Activated CD8-positive, alpha-beta memory T cell treated with anti-CD3 and anti-CD28 coated beads for 36 hours (primary cell): ENCODE data around the gene ZFP36L2. TPM values are rescaled to one million over a fixed set of nuclear protein-coding genes. Genes with fewer than 3 reads are reported as not detected.

Experiments
- CTCF ChIA-PET: fragments of 350-600 bp; sonication (Branson Sonifier 250); formaldehyde crosslinking; loops from one replicate; lab custom pipeline; 2021; ENCODE audit warnings: antibody characterized with exemption; lab: Charles Lee
- POLR2A ChIA-PET: fragments of 350-600 bp; sonication (Branson Sonifier 250); formaldehyde crosslinking; loops from one replicate; lab custom pipeline; 2021; ENCODE audit warnings: antibody characterized with exemption; lab: Charles Lee
- total RNA-seq, 2 experiments: library from RNA; stranded (reverse); gene quantifications; one replicate each; pipeline ENCODE4 v1.2.3, GENCODE V29; 2021

ZFP36L2 gene
- total RNA-seq, 2 experiments from 2014 or later: 98.6 to 101 TPM

GRCh38 chr2:43226955-43227829 is 786 bp upstream of the ZFP36L2 start:
- POLR2A ChIA-PET: interaction anchor here (0.5 to 7.1 kb wide), 16 partner anchors 9 to 511 kb away, joined by 3 to 108 read pairs (median 5); no protein-coding TSS in a partner anchor

GRCh38 chr2:43225788-43226557 is 433 bp downstream of the ZFP36L2 start:
- ChIA-PET CTCF (interaction anchor here (0.7 to 15.1 kb wide), 10 partner anchors 49 to 548 kb away, joined by 3 to 367 read pairs (median 4); partner anchors contain the start of gene DYNC2LI1), POLR2A (interaction anchor here (0.6 to 8.2 kb wide), 12 partner anchors 8 to 510 kb away, joined by 3 to 129 read pairs (median 7); no protein-coding TSS in a partner anchor)

More at GRCh38 chr2:43226955-43227829, 786 bp upstream of the ZFP36L2 start:
- CTCF ChIA-PET: interaction anchor here (0.7 to 15.1 kb wide), 8 partner anchors 57 to 547 kb away, joined by 3 to 367 read pairs (median 4); partner anchors contain the start of gene DYNC2LI1

- POLR2A ChIA-PET: interaction anchor here (1.2 to 8.2 kb wide), 6 partner anchors 53 to 98 kb away, joined by 3 to 129 read pairs (median 12); no protein-coding TSS in a partner anchor
Observed at GRCh38 chr2:43225093-43225787, 1.2 kb downstream of the ZFP36L2 start.

GRCh38 chr2:43224571-43225092 is 1.8 kb downstream of the ZFP36L2 start:
- CTCF ChIA-PET: interaction anchor here (1.3 to 15.1 kb wide), 8 partner anchors 47 to 373 kb away, joined by 3 to 367 read pairs (median 6); no protein-coding TSS in a partner anchor

More at GRCh38 chr2:43225093-43225787, 1.2 kb downstream of the ZFP36L2 start:
- CTCF ChIA-PET: interaction anchor here (1.3 to 15.1 kb wide), 7 partner anchors 48 to 372 kb away, joined by 3 to 367 read pairs (median 7); no protein-coding TSS in a partner anchor

GRCh38 chr2:43224131-43224570 is 2.3 kb downstream of the ZFP36L2 start:
- CTCF ChIA-PET: interaction anchor here (1.4 to 15.1 kb wide), 7 partner anchors 47 to 250 kb away, joined by 3 to 367 read pairs (median 7); no protein-coding TSS in a partner anchor
- POLR2A ChIA-PET: interaction anchor here (0.6 to 8.2 kb wide), 7 partner anchors 51 to 164 kb away, joined by 3 to 129 read pairs (median 5); no protein-coding TSS in a partner anchor

More at GRCh38 chr2:43224571-43225092, 1.8 kb downstream of the ZFP36L2 start:
- POLR2A ChIA-PET: interaction anchor here (1.2 to 8.2 kb wide), 6 partner anchors 52 to 97 kb away, joined by 3 to 129 read pairs (median 12); no protein-coding TSS in a partner anchor

- POLR2A ChIA-PET: interaction anchor here (0.6 to 8.2 kb wide), 5 partner anchors 31 to 164 kb away, joined by 3 to 129 read pairs (median 18); no protein-coding TSS in a partner anchor
- CTCF ChIA-PET: interaction anchor here (1.4 to 15.1 kb wide), 5 partner anchors 49 to 249 kb away, joined by 4 to 367 read pairs (median 11); no protein-coding TSS in a partner anchor
Observed at GRCh38 chr2:43223521-43224001, 2.8 kb downstream of the ZFP36L2 start.

GRCh38 chr2:43222475-43223309 is 3.7 kb downstream of the ZFP36L2 start:
- ChIA-PET POLR2A (interaction anchor here (1.5 to 8.2 kb wide), 6 partner anchors 30 to 90 kb away, joined by 3 to 129 read pairs (median 12); no protein-coding TSS in a partner anchor), CTCF (interaction anchor here (1.6 to 15.1 kb wide), 3 partner anchors 52 to 87 kb away, joined by 9 to 367 read pairs (median 11); no protein-coding TSS in a partner anchor)

- POLR2A ChIA-PET: interaction anchor here (1.0 to 8.2 kb wide), 6 partner anchors 44 to 89 kb away, joined by 4 to 129 read pairs (median 7); no protein-coding TSS in a partner anchor
Observed at GRCh38 chr2:43221763-43222474, 4.5 kb downstream of the ZFP36L2 start.

GRCh38 chr2:43221124-43221762 is 5.2 kb downstream of the ZFP36L2 start:
- ChIA-PET CTCF (interaction anchor here (0.6 to 15.1 kb wide), 7 partner anchors 47 to 86 kb away, joined by 3 to 367 read pairs (median 5); no protein-coding TSS in a partner anchor), POLR2A (interaction anchor here (1.0 to 8.2 kb wide), 6 partner anchors 43 to 88 kb away, joined by 4 to 129 read pairs (median 7); no protein-coding TSS in a partner anchor)

More at GRCh38 chr2:43221763-43222474, 4.5 kb downstream of the ZFP36L2 start:
- CTCF ChIA-PET: interaction anchor here (0.6 to 15.1 kb wide), 4 partner anchors 47 to 86 kb away, joined by 3 to 367 read pairs (median 10); no protein-coding TSS in a partner anchor

GRCh38 chr2:43220760-43221123 is 5.7 kb downstream of the ZFP36L2 start:
- POLR2A ChIA-PET: interaction anchor here (1.0 to 8.2 kb wide), 5 partner anchors 42 to 88 kb away, joined by 4 to 129 read pairs (median 7); no protein-coding TSS in a partner anchor
- CTCF ChIA-PET: interaction anchor here (0.5 to 15.1 kb wide), 7 partner anchors 46 to 463 kb away, joined by 3 to 367 read pairs (median 5); no protein-coding TSS in a partner anchor

- ChIA-PET POLR2A (interaction anchor here (0.6 to 8.2 kb wide), 5 partner anchors 32 to 87 kb away, joined by 4 to 129 read pairs (median 7); no protein-coding TSS in a partner anchor), CTCF (interaction anchor here (0.5 to 15.1 kb wide), 9 partner anchors 40 to 463 kb away, joined by 3 to 367 read pairs (median 5); no protein-coding TSS in a partner anchor)
Observed at GRCh38 chr2:43220229-43220751, 6.1 kb downstream of the ZFP36L2 start.

- ChIA-PET POLR2A (interaction anchor here (0.6 to 8.2 kb wide), 5 partner anchors 31 to 87 kb away, joined by 4 to 129 read pairs (median 7); no protein-coding TSS in a partner anchor), CTCF (interaction anchor here (0.5 to 15.1 kb wide), 8 partner anchors 24 to 315 kb away, joined by 3 to 367 read pairs (median 5); no protein-coding TSS in a partner anchor)
Observed at GRCh38 chr2:43219383-43220228, 6.8 kb downstream of the ZFP36L2 start.
